K562 treated with DMSO at 1 percent for 48 hours (cell line): ENCODE measurements around the gene COMMD8. TPM values are rescaled to one million over a fixed set of nuclear protein-coding genes. Genes with fewer than 3 reads are reported as not detected.

ENCODE experiments used
- total RNA-seq: library from RNA; unstranded; fragments of 300-600 nt; gene quantifications from 2 replicates; pipeline ENCODE4 v1.2.3, GENCODE V29; 2022; ENCODE audit warnings: low replicate concordance; ENCODE audit errors: extremely low read depth

The COMMD8 gene
- total RNA-seq: not detected in 2 replicates

DNA sequence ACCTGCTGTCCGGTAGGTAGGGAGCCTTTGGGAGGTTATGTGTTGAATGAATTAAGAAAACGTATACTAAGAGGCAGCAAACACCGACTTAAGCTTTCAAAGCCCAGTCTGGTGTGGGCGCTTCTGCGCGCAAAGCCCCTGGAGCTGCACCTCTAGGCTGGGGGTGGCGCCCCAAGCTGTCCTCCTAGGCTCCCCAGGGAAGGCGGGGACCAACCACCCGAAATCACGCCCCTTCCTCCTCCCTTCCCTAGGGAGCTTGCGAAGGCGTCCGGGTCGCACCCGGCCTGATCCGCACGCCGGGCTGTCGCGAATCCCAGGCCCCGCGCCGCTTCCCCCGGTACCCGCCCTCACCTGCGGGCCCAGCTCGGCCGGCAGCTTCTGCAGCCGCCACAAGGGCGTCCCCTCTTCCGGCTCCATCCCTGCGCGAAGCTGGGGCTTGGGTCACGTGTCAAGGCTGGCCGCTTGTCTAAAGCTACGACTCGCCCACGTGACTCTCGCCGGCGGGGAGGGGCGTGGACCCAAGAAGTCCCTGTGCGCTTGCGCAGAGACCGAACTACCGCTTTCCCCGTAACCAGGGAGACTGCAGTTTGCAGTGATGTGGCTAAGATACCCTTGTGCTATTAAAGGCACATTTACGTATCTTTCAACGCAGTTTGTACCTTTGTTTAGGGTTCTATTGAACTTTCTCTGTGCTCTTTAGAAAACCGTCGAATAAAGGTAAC lies at the start of gene COMMD8:
COMMD8 (minus strand) TSS at position 468 of the 722 bp plus-strand sequence; CDS start at position 417, 51 bp downstream.

DNA sequence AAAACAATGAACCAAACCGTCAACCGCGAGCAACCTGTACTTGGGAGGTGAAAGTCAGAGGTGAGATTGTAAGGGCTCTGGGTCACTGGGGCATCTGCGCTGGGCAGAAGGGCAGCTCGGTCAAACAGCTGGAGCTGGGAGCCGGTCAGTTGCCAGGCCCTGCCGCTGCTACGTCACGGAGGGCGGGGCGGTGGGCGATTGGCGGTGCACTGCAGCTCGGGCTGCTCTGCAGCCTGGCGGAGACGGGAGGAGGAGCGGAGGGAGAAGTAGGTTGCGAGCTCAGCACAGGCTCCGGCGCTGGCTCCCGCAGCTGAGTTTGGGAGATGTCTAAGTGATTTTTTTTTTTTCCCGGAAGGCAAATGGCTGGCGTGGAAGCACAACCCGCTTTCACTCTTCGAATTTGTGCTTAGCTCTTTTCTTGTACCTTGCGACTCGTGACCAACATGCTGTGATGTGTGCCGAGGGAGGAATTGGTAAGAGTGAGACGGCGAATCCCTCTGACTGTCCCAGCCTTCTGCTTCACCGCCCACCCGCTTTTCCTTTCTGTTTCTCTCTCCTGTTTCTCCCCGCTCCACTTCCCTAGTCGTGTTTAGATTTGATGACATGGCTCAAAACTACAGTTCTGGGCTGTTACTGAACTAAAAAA lies 21.7 kb upstream of the COMMD8 start, which contains the start of gene ATP10D:
ATP10D (plus strand) TSS at position 229 of the 646 bp plus-strand sequence. CDS start 27,266 bp downstream, outside the sequence.

Other genes with a start within 250 kb of the COMMD8 start
- gene ATP10D, start 21.6 kb upstream of the COMMD8 start, total RNA-seq: not detected in 2 replicates